GM21723 (cell line): ENCODE results near the gene CYB5R3.

Source experiments
- ATAC-seq: cut with Tn5 transposase; IDR thresholded peaks from one replicate; pipeline ENCODE4 v1.9.1; 2021; ENCODE audit warnings: mild to moderate bottlenecking, moderate library complexity; ENCODE audit not compliant: unreplicated experiment

Gene CYB5R3

DNA sequence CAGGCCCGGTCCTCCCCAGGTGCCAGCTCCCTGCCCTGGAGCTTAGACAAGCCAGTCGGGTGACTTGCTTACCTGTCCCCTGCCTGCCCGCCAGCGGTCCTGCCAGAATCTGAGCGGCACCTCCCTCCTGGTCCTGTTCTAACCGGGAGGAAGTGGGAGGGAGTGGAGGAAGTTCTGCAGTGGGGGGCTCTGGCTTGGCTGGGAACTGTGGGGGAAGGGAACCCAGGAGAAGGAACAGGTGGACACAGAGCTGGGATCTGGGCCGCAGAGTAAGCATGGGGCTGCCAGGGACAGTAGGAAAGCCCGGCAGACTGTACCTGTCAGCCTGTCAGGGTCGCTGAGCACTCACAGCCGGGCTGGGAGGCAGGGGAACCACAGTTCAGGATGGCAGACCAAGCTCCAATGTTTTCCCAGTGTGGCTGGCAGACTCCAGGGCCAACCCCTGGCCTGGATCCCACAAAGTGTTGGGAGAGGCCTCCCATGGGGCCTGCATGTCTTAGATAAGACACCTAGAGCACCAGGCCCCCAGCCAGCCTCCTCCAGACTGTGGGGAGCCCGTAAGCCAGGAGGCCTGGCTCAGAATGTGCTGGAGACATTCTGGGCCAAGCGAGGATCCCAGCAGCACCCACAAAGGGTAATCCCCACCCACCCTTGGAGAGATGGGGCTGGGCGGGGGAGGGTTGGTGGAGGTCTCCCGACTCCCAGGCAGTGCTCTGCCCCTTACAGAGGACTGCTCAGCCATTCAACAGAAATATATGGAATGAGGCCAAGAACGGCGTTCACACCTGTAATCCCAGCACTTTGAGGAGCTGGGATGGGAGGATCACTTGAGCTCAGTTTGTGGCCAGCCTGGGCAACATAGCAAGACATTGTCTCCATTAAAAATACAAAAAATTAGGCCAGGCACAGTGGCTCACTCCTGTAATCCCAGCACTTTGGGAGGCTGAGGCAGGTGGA lies 2.3 kb downstream of the CYB5R3 start:
- ATAC-seq = no peak

DNA sequence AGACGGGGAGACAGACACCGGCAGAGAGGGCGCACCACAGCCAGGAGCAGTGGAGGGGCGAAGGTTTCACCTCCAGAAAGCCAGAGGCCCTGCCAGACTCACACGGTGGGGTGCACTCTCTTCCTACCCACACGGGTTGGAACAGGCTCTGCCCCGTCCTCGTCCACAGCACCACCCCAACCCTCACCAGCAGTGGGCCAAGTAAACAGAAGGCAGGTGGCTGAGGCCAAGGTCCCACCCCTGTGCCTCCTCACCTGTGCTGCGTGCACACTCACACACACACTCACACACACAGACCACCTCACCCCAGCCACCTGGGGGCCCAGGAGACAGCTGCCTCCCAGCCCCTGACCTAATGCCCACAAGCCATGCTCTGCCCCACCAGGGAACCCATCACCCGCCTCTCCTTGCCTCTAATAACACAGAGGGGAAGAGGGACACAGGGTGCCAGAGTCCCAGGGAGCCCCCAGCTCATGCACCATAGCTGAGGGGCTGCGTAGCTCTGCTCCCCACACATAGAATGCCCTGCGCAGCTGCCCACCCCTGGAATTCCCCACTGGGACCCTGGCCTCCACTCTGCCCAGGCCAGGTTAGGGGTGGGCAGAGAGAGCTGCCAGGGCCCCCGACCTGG lies 3.1 kb downstream of the CYB5R3 start:
- ATAC-seq = no peak

DNA sequence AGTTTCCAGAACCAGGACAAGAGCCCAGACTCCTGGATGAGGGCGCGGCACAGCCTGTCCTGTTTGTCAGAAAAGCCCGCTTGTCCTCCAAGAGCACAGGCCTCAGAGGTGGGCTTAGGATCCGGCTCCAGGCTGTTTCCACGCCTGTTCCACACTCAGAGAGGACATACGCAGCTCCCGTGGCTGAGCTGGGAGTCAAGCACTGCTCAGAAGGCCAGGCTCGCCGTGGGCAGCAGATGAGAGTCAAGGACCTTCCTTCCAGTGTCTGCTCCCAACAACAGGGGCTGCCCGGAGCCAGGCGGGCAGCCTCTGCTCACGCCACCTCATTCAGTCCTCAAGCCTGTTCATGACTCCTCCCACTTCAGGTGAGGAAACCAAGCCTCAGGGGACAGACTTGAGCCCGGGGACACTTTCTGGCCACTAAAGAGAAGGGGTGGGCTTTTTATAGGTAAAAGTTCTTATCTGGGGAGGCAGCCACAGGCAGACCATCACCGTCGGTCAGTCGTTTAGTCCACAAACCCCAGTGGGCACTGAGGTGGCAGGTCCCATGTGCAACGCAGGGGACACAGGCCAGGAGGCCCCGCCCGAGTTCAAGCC lies 3.8 kb downstream of the CYB5R3 start:
- no peak for ATAC-seq

DNA sequence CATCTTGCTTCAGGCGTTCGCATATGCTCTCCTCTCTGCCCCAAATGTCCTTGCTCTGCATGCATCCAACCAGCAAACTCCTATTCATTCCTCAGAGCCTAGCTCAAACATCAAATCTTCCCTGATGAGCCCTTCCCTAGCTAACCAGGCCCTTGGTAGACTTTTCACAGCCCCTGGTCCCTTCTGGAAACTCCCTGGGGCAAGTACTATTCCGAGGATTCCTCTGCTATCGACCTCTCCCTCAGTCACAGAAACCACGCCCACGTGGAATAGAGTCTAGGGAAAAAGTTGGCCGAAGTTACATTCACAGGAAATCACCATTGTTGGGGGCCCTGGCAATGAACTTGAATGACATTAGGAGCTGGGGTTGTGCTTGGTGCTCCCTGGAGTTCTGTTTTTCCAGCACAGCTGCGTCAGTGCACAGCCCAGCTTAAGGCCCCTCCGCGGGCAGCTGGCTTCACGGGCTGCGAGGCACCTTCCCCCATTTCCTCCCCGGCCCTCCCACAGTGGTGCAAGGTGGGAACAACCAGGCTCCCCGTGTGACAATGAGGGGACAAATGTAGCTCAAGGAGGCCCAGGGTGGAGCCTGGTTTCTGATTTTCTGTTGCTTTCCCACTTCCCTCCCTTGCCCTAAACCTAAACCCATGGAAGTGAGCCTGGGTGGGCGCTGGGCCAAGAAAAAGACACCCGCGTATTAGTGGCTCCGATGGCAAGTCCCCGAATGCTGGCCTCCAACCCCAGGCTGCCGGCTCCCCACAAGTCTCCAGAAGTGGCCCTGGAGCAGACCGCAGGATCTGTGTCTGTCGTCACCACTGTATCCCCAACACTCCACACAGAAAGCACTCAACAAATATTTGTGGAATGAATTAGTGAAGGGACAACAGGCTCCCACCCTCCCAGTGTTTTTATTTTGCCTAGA lies 4.5 kb downstream of the CYB5R3 start:
- no peak for ATAC-seq

DNA sequence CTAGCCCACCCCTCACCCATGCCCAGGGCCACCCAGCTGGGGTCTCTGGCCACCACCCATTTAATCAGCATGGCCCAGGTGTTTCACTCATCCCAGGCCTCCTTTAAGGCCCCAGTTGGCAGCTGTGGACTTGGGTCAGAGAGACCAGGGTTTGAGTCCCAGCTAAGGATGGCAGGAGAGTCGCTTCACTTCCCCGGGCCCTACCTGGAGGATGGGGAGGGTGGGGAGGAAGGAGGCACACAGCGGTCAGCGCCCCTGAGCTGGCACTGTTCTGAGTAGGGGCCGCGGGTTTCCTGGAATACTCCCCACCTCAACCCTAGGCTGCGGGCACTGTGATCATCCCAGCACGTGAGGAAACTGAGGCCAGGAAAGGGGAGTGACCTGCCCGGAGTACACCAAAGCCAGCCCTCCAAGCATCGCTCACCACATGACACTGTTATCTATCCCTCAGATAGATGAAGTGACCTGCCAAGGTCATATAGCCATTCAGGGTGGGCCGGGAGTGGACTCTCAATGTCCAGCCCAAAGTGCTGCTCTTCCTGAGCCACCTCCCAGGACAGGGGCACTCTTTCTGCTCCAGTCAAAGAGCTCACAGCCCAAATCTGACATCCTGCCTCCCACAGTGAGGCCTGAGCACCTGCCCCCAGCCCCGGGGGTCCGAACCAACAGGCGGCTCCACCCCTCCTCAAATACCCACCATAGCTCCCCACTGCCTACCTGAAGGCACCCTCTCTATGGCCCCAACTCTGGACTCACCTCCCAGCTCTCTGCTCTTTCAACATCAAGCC lies 5.4 kb downstream of the CYB5R3 start:
- ATAC-seq = no peak

DNA sequence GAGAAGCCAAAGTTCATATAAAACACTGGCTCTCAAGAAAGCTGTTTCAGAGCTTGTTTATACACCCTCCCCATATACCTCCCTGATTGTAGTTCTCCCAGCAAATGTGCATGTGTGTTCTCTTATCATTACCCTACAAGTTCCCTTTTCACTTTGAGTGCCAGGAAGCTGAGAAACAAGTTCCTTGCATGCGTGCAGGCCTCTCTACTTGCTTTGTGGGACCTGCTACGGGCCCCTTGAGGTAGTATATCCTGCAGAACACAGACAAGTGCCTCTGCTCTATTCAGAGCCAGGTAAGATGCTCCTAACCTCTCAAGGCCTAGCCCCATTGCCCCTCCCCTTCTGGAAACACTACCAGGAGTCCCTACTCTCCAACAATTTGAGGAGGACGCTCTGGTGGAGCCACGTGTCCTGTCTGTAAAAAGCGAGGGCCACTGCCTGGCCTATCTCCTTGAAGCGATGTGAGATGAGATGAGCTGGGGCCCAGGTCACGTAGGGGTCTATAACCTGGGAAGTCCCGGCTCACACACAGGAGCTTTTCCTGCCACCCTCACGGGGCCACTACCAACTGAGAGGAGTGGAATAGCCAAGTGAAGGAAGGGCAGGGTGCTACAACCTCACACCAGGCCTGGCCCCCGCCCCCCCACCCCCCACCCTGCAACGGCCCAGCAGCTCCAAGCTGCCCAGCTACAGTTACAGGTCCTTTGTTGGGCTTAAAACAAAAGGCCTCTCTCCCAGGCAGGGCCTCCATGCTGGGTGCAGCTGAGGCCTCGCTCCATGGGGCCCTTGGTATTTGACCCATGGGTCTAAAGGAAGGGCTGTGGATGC lies 6.2 kb downstream of the CYB5R3 start:
- no peak for ATAC-seq

DNA sequence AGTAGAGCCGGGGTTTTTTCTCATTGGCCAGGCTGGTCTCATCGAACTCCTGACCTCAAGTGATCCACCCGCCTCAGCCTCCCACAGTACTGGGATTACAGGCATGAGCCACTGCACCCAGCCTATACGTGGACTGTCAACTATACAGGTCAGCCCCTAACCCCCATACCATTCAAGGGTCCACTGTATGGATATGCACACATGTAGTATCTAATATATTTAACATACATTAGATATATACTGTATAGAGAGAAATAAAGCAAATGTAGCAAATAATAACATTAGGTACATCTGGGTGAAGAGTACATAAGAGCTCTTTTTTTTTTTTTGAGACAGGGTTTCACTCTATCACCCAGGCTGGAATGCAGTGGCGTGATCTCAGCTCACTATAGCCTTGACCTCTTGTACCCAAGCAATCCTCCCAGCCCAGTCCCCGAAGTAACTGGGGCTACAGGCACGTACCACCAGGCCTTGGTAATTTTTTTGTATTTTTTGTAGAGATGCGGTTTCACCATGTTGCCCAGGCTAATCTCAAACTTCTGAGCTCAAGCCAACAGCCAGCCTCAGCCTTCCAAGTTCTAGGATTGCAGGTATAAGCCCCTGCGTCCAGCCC lies 7.3 kb downstream of the CYB5R3 start:
- ATAC-seq = no peak

DNA sequence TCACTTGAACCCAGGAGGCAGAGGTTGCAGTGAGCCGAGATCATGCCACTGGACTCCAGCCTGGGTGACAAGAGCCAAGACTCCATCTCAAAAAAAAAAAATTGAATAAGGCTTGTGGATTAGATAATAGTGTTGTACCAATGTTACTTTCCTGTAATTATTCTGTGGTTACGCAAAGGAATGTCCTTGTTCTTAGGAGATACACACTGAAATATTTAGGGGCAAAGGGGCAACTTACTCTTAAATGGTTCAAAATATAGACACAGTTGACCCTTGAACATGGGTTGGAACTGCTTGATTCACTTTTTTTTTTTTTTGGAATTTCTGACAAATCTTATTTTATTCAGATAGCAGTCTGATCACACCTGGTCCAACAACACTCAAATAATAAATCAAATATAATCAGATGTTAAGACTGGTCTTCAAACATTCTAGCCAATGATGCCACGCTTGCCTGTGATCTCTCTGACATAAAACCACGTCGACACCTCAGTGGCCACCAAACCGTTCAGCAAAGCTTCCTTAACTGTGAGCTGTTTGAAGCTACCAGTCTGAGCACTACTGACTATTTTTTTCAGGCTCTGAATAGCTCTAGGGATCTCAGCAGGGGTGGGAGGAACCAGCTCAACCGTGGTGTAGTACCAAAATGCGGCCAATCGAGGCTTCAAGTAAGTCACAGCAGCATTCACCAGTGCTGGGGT lies 9.5 kb downstream of the CYB5R3 start:
- no peak for ATAC-seq

DNA sequence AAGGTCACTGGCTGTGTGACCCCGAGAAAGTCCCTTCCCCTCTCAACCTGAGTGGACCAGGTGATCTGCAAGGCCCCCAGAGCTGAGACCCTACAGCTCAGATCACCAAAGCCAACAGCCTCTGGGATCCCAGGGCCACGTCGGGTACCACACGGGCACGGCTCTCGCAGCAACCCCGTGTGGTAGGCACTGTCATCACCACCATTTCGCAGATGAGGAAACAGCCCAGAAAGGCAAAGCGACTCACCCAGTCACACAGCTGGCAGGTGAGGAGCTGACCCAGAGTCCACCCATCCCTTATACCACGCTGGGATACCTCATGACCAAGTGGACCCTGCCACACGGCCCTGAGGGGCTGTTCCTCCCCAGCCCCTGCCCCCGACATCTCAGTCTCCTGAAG lies 11.6 kb downstream of the CYB5R3 start:
- no peak for ATAC-seq

DNA sequence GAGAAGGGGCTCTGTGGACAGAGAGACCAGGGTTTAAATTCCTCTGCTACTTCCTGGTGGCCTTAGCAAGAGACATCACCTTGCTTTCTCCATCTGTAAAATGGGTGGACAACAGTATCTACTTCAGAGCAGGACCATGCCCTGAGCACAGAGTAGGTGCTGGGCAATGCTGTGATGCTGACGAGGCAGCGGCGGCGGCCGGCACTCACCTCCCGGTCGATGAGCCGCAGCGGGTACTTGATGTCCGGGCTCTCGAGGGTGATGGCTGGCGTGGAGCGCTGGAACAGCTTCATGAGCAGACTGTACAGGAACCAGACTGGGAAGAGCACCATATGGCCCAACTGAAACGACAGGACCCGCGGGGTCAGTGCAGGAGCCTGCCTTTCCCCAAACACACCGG lies 12.7 kb downstream of the CYB5R3 start:
- ATAC-seq = no peak

DNA sequence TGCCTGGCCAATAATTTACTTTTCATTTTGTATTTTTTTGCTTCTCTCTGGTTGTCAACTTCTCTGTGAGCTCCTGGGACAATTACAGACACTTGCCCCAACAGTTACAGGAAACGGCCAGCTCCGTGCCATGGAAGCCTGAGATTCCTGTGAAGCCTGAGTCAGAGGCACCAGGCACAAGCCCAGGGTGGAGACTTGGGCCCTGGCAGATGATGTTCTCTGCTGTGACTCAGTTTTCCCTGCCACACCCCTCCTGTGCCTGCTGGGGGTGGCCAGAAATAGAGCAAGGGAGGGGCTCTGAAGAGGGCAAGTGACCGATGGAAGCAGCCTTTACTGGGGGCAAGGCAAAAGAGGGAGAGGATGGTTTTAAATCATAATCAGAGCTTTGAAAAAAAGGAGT lies 13.7 kb downstream of the CYB5R3 start:
- ATAC-seq = no peak

DNA sequence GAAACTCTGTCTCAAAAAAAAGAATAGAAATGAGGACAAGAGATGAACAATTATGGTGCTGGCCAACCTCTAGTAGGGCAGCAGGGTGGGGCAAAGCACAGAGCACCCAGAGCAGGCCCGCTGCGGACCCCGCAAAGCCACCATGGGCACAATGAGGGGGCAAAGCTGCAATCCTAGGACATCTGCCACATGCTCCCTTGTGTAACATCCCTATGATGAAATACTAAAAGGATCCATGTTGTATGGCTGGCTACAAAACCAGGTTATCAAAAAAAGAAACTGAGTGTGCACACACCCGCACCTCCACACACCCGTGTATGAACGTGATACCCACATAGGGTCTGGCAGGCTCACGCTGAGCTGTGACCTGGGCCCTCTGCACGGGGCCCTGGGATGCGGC lies 16.2 kb downstream of the CYB5R3 start:
- ATAC-seq = no peak

DNA sequence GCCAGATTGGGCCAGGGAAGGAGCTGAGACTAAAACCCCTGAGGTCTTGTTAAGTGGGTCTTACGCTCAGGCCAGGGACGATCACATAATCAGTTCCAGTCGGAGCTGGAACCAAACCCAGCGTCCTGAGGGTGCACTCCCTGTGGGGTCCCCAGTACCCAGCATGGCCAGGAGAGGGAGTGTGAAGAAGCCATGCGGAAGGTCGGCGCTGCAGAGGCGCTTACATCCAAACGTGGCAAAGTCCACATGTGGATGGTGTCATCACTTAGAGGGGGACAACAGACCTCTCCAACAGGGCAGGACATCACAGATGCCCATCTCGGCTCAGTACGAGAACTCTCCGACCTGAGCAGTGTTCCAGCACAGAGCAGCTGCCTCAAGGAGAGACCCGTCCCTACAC lies 17.1 kb downstream of the CYB5R3 start:
- ATAC-seq = no peak

DNA sequence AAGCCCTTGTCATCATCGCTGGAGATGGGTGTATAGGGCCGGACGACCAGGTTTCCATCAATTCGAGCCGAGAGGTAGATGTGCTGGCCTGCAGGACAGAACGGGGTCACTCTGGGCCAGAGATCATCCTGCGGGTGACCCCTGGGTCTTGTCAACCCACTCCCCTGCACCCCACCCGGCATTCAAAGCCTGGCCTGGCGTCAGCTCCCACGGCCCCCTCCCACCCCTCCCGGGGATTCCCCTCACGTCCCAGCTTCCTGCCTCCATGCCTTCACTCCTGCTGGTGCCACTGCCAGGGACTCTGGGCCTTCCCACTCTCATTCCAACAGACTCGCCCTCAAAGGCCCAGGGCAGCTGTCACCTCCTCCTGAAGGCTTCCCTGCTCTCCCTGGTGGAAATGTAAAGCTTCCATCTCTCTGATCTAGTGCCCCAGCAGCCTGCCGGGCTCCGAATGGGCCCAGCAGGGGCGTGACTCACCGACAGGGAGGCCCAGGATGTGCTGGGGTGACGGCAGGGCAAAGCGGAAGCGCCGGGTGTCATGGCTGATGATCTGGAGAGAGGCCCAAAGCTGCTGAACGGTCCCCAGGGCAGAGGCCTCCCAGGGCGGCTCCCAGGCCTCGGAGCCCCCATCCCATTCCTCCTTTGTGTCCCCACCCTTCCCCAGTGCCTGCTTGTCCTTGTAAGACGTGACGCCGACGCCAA lies 18.1 kb downstream of the CYB5R3 start:
- ATAC-seq = no peak

DNA sequence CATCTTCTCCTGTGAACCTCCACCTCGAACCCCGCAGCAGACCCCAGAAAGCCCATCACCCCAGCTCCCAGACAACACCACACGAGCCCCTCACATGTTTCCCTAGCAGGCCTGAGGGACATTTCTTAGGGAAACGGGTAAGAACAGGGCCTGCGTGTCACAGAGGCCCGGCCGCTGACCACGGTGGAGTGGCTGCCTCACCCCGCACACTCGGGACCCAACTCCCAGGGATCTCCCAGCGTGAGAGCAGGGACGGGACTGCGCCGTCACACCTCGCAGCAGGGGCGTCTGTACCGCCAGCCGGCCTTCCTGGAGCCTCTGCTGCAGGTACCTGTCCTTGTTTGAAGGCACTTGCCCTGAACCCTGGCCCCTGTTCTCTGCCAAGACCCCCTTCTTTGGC lies 19.0 kb downstream of the CYB5R3 start:
- no peak for ATAC-seq

DNA sequence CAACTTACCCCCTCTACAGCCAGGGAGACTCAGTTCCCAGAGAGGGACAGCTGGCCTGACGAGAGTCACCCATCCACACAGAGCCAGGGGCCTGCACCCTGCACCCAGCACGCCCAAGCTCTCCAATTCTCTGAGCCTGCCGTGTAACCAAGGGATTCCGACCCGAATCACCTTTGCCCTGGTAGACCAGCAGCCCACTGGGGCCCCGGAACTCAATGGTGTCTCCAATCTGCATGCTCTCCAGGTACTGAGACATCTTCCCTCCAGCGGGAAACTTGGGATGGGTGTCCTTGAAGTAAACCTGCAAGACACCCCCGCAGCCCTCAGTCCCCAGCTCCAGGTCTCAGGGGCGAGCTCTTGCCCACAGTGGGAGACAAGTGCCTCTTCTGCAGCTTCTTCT lies 21.2 kb downstream of the CYB5R3 start:
- ATAC-seq = no peak

DNA sequence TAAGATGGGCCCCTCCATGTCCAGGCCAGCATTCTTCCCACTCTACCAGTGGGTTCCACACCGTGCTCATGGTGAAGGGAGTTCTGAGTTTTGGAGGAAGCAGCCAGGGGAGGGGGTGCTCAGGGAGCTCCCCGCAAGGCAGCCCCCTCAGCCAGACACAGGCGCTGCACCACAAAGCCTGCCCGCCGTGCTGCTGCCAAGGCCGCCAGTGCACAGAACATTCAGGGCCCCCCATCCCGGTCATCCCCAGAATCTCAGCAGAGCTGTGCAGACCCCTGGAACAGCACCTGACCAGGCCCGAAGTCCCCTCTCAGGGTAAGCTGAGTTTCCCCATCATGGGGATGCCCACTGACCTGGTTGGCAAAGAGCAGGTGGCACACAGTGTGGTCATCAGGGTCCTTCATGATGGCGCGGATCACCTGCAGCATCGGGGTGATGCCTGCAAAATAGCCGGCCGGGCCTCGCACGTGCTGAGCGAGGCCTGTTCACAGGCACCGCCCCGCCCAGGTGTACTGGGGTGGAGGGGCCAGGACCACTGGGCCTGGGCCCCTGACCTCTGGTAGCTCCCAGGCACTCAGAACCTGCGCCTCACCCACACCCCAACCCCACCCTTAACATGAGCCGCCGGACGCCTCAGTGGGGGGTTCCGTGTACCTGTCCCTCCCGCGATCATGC lies 22.1 kb downstream of the CYB5R3 start:
- ATAC-seq = no peak
